IPS DF 4.7 (cell line): ENCODE results near the gene ZBTB42.
"Not testable (repeated sequence)": the region's sequence is repeated elsewhere in the genome, so short reads cannot be mapped to it uniquely, and the experiment has no call there.

Experiments used
- DNase-seq: peaks from one replicate; pipeline ENCODE4 v3.0.0-alpha.2; 2013; ENCODE audit warnings: low spot score; ENCODE audit errors: extremely low read depth

ZBTB42 gene

GRCh38 chr14:104806625-104807465 lies 5.9 kb downstream of the ZBTB42 start:
- DNase-seq: no peak

DNA sequence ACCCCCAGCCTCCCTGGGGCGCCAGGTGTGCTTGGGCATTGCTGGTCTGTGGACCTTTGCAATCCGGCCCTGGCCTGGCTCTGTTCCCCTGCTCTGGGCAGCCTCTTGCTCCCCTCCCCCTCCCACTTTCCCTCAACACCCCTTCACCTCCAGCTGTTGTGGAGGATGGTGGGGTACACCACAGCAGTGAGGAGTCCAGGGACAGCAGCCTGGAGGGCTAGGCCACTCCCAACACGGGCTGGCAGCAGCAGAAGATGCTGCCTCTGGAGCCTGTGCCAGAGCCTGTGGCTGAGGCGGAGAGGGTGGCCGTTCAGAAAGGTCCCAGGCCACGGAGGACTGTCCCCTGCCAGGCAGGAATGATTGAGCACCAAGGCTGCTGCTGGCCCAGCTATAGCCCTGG lies 7.6 kb downstream of the ZBTB42 start:
- DNase-seq: no peak

- DNase-seq: no peak
These were observed 9.4 kb downstream of the ZBTB42 start for GRCh38 chr14:104810316-104810715.

GRCh38 chr14:104813286-104813685 lies 12.4 kb downstream of the ZBTB42 start:
- DNase-seq: no peak

- DNase-seq: not testable (repeated sequence)
These were observed 13.8 kb downstream of the ZBTB42 start for GRCh38 chr14:104814701-104815100.

GRCh38 chr14:104816616-104816884 lies 15.6 kb downstream of the ZBTB42 start:
- no peak for DNase-seq

- no peak for DNase-seq
These were observed 17.2 kb downstream of the ZBTB42 start for GRCh38 chr14:104817930-104818713.

GRCh38 chr14:104818714-104819161 lies 17.8 kb downstream of the ZBTB42 start:
- no peak for DNase-seq

- DNase-seq: no peak
These were observed 18.5 kb downstream of the ZBTB42 start for GRCh38 chr14:104819361-104819781.

DNA sequence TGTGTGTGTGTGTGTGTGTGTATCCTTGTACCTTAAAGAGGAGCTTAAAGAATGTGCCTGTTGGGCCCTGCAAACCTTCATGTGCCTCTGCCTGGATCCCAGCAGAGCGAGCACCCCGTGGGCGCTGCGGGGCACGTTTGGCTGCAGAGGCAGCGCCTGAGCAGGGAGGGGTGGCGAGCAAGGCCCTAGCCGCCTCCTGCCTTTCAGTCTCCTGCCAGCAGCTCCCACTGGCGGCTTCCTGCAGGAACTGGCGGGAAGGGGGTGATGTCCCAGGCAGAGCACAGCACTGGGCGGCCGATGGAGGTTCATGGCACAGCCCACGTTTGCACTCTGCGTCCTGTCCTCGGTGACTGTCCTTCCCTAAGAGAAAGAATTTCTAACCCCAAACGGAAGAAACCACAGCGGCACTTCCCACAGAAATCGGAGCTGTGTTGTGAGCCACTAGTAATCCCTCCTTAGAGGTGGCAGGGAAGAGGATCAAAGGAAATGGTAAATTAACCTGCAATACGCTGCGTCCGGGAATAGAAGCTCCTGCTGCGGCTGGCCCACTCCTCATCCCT lies 19.8 kb downstream of the ZBTB42 start:
- no peak for DNase-seq

DNA sequence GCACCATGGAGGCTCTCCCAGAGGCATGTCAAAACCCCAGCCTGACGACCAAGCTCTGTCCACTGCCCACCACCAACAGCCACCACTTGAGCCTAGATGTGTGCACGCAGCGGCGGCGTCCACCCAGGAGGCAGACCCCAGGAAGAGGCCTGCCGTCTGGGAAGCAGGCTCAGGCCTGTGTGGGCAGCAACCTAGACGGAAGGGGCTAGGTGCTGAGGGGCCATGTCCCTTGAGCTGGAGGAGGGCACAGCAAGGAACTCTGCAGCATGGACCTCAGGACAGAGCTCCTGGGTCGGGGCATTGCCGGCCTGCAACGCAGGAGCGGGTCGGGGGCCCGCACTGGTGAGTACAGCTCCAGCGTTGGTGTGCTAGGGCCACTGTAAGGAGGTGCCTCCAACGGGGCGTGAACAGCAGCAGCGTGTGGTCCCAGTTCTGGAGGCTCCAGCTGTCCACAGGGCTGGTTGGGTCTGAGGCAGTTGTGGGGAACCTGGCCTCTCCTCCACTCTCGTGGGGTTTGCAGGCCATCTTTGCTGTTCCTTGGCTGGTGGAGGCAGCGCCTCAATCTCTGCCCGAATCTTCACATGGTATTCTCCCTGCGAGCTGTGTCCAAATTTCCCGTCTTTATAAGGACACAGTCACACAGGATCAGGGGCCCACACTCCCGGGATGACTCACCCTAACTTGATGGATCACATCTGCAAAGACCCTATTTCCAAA lies 20.5 kb downstream of the ZBTB42 start:
- no peak for DNase-seq

DNA sequence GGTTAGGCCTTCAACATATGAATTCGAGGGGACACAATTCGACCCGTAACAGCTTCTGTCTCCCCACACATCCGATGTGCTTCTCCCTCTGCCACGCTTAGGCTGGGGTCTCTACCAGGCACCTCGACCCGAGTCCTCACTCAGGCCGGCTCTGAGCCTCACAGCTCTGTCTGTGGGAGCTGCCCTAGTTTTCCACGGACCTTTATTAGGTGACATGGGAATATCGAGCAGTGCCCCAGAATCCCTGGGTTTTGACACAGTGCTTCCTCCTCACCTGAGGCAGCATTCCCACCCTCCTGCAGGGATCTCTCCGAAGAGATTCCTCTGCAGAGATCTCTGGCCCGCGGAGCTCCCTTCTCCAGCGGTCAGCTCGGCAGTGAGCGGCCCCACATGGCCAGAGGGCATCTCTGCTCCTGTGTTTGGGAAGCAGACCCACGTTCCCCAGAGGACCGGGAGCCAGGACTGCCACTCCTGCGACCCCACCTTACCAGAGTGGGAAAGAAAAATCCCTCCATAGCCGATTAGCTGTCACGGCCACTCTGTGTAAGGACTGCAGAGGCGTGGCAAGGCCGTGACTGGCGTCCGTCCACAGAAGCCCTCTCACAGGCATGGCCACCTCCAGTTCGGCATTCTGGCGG lies 21.2 kb downstream of the ZBTB42 start:
- no peak for DNase-seq

- DNase-seq: no peak
These were observed 22.1 kb downstream of the ZBTB42 start for GRCh38 chr14:104822821-104823615.

GRCh38 chr14:104824353-104824997 lies 23.6 kb downstream of the ZBTB42 start:
- no peak for DNase-seq

DNA sequence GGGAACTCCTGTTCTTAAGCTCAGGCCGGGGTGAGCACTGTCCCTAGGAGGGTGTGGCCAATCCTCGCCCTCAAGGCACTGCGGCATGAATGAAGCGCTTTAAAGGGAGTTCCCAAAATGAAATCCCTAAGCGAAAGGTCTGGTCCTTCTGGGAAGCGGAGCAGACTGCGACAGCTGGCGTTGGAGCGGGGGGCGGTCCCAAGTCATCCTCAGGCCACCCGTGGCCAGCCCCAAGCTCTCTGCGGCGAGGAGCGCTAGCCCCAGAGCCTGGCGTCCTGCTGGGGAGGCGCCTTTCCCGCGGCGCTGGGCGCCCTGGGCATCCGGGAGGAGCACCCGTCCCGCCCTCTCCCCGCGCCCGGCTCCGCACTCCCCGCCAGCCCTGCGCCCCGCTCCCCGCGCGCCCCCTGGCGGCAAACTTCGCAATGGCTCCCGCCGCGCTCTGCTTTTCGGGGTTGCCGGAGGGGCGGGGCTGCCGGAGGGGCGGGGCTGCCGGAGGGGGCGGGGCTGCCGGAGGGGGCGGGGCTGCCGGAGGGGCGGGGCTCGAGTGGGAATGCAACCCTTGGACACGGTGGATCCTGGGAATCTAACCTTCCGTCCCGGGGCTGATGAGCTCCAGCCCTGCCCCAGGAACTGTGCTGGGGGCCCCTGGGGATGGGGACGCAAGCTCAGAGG lies 25.4 kb downstream of the ZBTB42 start:
- DNase-seq: no peak

- DNase-seq: no peak
These were observed 25.9 kb downstream of the ZBTB42 start for GRCh38 chr14:104826861-104827176.

GRCh38 chr14:104827177-104828055 lies 26.5 kb downstream of the ZBTB42 start:
- DNase-seq: no peak

DNA sequence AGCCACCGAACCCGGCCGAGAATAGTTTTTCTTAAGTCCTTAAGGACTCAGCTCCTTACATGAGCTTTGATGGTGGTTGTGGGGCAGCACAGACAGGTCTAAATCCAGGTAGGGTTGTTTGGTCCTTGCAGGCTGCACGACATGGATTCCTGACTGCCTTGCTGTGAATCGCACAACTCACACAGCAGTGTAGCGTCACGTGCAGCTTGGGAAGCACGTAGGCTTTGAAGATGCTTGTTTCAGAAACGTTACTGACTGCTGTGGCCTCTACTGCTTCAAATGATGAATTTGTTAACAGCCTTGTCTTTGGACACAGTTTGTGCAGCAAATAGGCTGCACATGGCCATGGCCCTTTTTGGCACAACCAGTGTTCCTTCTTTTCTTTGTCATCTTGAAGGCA lies 29.9 kb downstream of the ZBTB42 start:
- no peak for DNase-seq
